Smooth muscle cell (in vitro differentiated cells): ENCODE data around the gene CRYBG1. TPM values are rescaled to one million over a fixed set of nuclear protein-coding genes. Genes with fewer than 3 reads are reported as not detected.
A peak's percentile ranks its signal among the peaks of the same experiment; 100 is the strongest.

Experiments
- DNase-seq: peaks from one replicate; lab custom pipeline; 2025; ENCODE audit not compliant: unreplicated experiment; lab: John Stamatoyannopoulos, UW
- H2AFZ ChIP-seq: fragments of 200-600 bp; sonication (generic); 2 replicates; pipeline ENCODE4 v1.6.0; 2016; ENCODE audit warnings: antibody characterized with exemption, low read depth, mild to moderate bottlenecking
- H3F3A ChIP-seq: fragments of 200-600 bp; sonication (generic); 2 replicates; pipeline ENCODE4 v1.6.0; 2017; ENCODE audit warnings: antibody characterized with exemption, low read depth
- H3K27ac ChIP-seq: fragments of 200-600 bp; sonication (generic); 2 replicates; pipeline ENCODE4 v1.5.1; 2016; ENCODE audit warnings: low read depth, mild to moderate bottlenecking
- H3K27me3 ChIP-seq: fragments of 200-600 bp; sonication (generic); 2 replicates; pipeline ENCODE4 v1.6.1; 2016; ENCODE audit warnings: low read depth, mild to moderate bottlenecking
- H3K36me3 ChIP-seq: fragments of 200-600 bp; sonication (generic); 2 replicates; pipeline ENCODE4 v1.5.1; 2016; ENCODE audit warnings: low read depth
- H3K4me1 ChIP-seq: fragments of 200-600 bp; sonication (generic); 2 replicates; pipeline ENCODE4 v1.5.1; 2016; ENCODE audit warnings: low read depth
- H3K4me2 ChIP-seq: fragments of 200-600 bp; sonication (generic); 2 replicates; pipeline ENCODE4 v1.6.0; 2016; ENCODE audit warnings: mild to moderate bottlenecking
- H3K4me3 ChIP-seq: fragments of 200-600 bp; sonication (generic); 2 replicates; pipeline ENCODE4 v1.5.1; 2016; ENCODE audit warnings: mild to moderate bottlenecking
- H3K79me2 ChIP-seq: fragments of 200-600 bp; sonication (generic); 2 replicates; pipeline ENCODE4 v1.6.0; 2016; ENCODE audit warnings: low read depth, mild to moderate bottlenecking
- H3K9ac ChIP-seq: fragments of 200-600 bp; sonication (generic); 2 replicates; pipeline ENCODE4 v1.6.0; 2016; ENCODE audit warnings: low read depth
- H3K9me3 ChIP-seq: fragments of 200-600 bp; sonication (generic); replicated peaks from 2 replicates; pipeline ENCODE4 v1.5.1; 2016; ENCODE audit warnings: low read depth
- H4K20me1 ChIP-seq: fragments of 200-600 bp; sonication (generic); 2 replicates; pipeline ENCODE4 v1.6.0; 2016; ENCODE audit warnings: low read depth
- CTCF ChIP-seq: fragments of 200-600 bp; sonication (generic); IDR thresholded peaks from 2 replicates; pipeline ENCODE4 v1.5.1; 2017; ENCODE audit warnings: borderline replicate concordance, mild to moderate bottlenecking, antibody characterized with exemption; ENCODE audit not compliant: insufficient read depth, poor library complexity, severe bottlenecking
- WGBS: methylation state at CpG from one replicate; pipeline ENCODE4 v1.1.7; 2016; ENCODE audit warnings: low lambda C conversion rate; 5-methylcytosine and 5-hydroxymethylcytosine counted together
- polyA plus RNA-seq: library from polyadenylated mRNA; unstranded; fragments of >200 nt; fragmentation: Nextera tagmentation; extraction: Ambion mirVana; gene quantifications from 2 replicates; pipeline ENCODE4 v1.2.1, GENCODE V29; 2016
- total RNA-seq: library from RNA; depleted of rRNA; stranded (reverse); fragments of >200 nt; gene quantifications from 2 replicates; pipeline ENCODE4 v1.2.3, GENCODE V29; 2014

CRYBG1 gene
- total and polyA plus RNA-seq, 2 experiments from 2014 or later, result 0.98 to 11.9 TPM

GRCh38 chr6:106474466-106474865, 113.9 kb downstream of the CRYBG1 start:
- H3K27me3 ChIP-seq, result no peaks in the 10 kb centered on the region
- H3K4me3 ChIP-seq, result no peak overlapping the region
- no peak for DNase-seq
- H3K36me3 ChIP-seq, result no peaks in the 10 kb centered on the region
- H3K79me2 ChIP-seq, result no peaks in the 10 kb centered on the region
- no peaks in the 10 kb centered on the region for H3K9me3 ChIP-seq
- H3F3A ChIP-seq, result no peaks in the 10 kb centered on the region
- H3K4me2 ChIP-seq, result no peak overlapping the region
- whole genome bisulfite sequencing, result 96% methylated on average over 5 of the region's 5 CpGs
- TF ChIP-seq CTCF, result no peak
- no peaks in the 10 kb centered on the region for H4K20me1 ChIP-seq
- H3K4me1 ChIP-seq, result no peaks in the 10 kb centered on the region
- H2AFZ ChIP-seq, result no peak overlapping the region
- H3K9ac ChIP-seq, result no peak overlapping the region
- no peak overlapping the region for H3K27ac ChIP-seq

DNA sequence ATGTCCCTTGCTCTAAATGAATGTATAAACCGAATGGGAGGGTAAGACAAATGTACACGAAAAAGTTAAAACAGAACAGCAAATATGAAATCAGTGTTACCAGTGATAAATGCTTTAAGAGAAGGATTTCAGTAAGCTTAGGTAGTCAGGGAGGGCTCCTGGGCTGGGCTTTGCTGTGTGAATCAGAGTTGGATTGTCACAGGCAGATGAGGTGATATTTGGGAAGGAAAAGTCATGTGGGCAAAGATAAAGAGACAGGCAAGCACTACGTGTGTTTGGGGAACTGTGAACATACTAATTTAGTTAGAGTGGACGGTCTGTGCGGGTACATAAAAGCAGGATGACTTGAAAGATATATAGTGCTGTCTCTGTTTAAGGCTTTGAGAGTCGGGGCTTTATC, 114.8 kb downstream of the CRYBG1 start:
- no peak for DNase-seq
- H3K4me2 ChIP-seq, result peak overlapping the region; percentile 23
- no peaks in the 10 kb centered on the region for H3K9me3 ChIP-seq
- no peaks in the 10 kb centered on the region for H3K79me2 ChIP-seq
- no peaks in the 10 kb centered on the region for H3K4me1 ChIP-seq
- no peak overlapping the region for H3K4me3 ChIP-seq
- no peak overlapping the region for H3K9ac ChIP-seq
- no peak overlapping the region for H2AFZ ChIP-seq
- H4K20me1 ChIP-seq, result no peaks in the 10 kb centered on the region
- no peaks in the 10 kb centered on the region for H3K36me3 ChIP-seq
- H3K27ac ChIP-seq, result peak overlapping the region; percentile 47
- H3F3A ChIP-seq, result no peaks in the 10 kb centered on the region
- WGBS, result 57% methylated on average over 6 of the region's 6 CpGs
- TF ChIP-seq CTCF, result no peak
- H3K27me3 ChIP-seq, result no peaks in the 10 kb centered on the region

GRCh38 chr6:106476331-106477105, 116.0 kb downstream of the CRYBG1 start:
- H2AFZ ChIP-seq, result no peak overlapping the region
- no peak for DNase-seq
- peak overlapping the region; percentile 46 for H3K4me2 ChIP-seq
- peak overlapping the region; percentile 47 for H3K27ac ChIP-seq
- no peaks in the 10 kb centered on the region for H3F3A ChIP-seq
- H3K9me3 ChIP-seq, result no peaks in the 10 kb centered on the region
- no peak for TF ChIP-seq CTCF
- 41% methylated on average over 2 of the region's 2 CpGs for WGBS
- H3K36me3 ChIP-seq, result no peaks in the 10 kb centered on the region
- H3K79me2 ChIP-seq, result no peaks in the 10 kb centered on the region
- H3K27me3 ChIP-seq, result no peaks in the 10 kb centered on the region
- no peak overlapping the region for H3K9ac ChIP-seq
- H3K4me1 ChIP-seq, result no peaks in the 10 kb centered on the region
- no peaks in the 10 kb centered on the region for H4K20me1 ChIP-seq
- H3K4me3 ChIP-seq, result no peak overlapping the region

- DNase-seq, result no peak
- Histone ChIP-seq H3K9ac (no peak overlapping the region), H3K79me2 (no peaks in the 10 kb centered on the region), H3K4me1 (no peaks in the 10 kb centered on the region), H2AFZ (no peak overlapping the region), H3K9me3 (no peaks in the 10 kb centered on the region), H3F3A (no peaks in the 10 kb centered on the region), H3K4me2 (no peak overlapping the region), H3K27ac (no peak overlapping the region), H3K27me3 (no peaks in the 10 kb centered on the region), H3K4me3 (no peak overlapping the region), H4K20me1 (no peaks in the 10 kb centered on the region), H3K36me3 (no peaks in the 10 kb centered on the region)
- no peak for TF ChIP-seq CTCF
- 84% methylated on average over 3 of the region's 3 CpGs for WGBS
These were observed 116.6 kb downstream of the CRYBG1 start for GRCh38 chr6:106477146-106477545.
